Glomerular endothelial cell (primary cell): ENCODE results near the gene SUPT7L. TPM values are rescaled to one million over a fixed set of nuclear protein-coding genes. Genes with fewer than 3 reads are reported as not detected.
"Not testable (repeated sequence)": the region's sequence is repeated elsewhere in the genome, so short reads cannot be mapped to it uniquely, and the experiment has no call there.

Experiments used
- DNase-seq: peaks from one replicate; pipeline ENCODE4 v3.0.0-alpha.2; 2011; ENCODE audit warnings: low read depth, low spot score; ENCODE audit errors: extremely low read depth
- total RNA-seq: library from RNA; depleted of rRNA; stranded (reverse); fragments of >200 nt; gene quantifications from 2 replicates; pipeline ENCODE4 v1.2.3, GENCODE V29; 2015

Gene SUPT7L
- total RNA-seq, 1 donor from 2014 or later: 20.7 TPM

DNA sequence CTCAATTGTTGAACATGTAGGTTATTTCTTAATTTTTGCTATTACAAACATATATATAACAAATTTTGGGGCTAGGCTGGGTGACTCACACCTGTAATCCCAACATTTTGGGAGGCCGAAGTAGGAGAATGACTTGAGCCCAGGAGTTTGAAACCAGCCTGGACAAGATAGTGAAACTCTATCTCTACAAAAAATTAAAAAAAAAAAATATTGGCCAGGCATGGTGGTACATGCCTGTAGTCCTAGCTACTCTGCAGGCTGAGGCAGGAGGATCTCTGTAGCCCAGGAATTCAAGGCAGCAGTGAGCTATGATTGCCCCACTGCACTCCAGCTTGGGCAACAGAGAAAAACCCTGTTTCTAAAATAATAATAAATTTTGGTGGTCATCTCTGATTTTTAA, 23.8 kb upstream of the SUPT7L start:
- DNase-seq: no peak

DNA sequence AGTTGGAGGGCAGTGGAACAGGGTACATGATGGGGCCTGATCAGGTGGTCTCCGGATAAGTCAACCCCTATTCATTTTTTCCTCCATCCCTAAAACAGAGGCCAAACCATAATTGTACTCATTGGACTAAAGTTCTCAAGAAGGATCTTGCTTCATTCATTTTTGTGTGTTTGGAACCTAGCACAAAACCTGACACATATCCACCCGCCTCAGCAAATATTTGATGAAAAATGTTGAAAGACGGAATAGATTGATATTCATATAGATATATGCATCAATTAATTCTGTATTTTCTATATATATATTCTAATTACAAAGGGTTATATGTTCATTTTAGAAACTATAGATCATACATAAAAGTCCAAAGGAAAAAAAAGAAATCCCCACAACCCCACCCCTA, 22.2 kb upstream of the SUPT7L start:
- no peak for DNase-seq

DNA sequence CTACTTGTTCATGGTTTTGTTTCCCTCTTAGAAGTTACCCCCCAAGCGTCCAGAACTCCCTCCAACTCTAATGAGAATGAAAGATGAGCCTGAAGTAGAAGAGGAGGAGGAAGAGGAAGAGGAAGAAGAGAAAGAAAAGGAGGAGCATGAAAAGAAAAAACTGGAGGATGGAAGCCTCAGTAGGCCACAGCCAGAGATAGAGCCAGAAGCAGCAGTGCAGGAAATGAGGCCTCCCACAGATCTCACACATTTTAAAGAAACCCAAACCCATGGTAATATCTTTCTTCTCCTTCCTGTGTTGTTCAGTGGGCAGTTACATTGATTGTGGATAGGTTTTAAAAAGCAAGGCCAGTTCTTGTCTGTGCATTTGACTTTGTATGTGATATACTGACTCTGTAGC, 21.6 kb upstream of the SUPT7L start:
- DNase-seq: not testable (repeated sequence)

DNA sequence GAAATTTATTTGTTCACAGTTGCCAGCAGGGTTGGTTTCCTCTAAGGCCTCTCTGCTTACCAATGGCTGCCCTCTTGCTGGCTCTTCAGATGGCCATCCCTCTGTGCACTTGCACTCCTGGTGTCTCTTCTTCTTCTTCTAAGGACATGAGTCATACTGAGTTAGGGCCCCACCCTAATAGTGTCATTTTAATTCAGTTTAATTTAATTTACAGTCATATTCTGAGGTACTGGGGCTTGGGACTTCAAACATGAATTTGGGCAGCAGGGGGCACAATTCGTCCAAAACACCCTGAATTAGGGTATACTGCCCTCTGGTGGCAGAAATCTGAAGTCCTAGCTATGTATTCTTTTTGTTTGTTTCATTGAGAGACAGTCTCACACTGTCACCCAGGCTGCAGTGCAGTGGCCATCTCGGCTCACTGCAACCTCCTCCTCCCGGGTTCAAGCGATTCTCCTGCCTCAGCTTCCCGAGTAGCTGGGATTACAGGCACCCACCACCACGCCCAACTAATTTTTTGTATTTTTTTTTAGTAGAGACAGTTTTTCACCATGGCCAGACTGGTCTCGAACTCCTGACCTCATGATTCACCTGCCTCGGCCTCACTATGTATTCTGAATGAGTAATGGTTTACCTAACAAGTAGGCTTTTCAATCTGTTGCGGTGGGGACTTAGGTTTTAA, 20.1 kb upstream of the SUPT7L start:
- DNase-seq: peak; percentile 98

DNA sequence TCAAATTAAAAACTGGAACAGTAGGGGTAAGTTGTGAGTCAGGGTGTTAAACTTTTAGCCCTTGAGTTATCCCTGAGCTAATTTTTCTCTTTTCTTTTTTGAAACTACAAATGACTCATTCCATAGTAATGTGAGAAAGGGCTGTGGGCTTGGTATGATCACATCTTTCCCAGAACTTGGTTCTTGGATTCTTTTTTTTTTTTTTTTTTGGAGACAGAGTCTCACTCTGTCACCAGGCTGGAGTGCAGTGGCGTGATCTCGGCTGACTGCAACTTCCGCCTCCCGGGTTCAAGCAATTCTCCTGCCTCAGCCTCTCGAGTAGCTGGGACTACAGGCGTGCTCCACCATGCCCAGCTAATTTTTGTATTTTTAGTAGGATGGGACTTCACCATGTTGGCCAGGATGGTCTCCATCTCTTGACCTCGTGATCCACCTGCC, 18.9 kb upstream of the SUPT7L start:
- not testable (repeated sequence) for DNase-seq

DNA sequence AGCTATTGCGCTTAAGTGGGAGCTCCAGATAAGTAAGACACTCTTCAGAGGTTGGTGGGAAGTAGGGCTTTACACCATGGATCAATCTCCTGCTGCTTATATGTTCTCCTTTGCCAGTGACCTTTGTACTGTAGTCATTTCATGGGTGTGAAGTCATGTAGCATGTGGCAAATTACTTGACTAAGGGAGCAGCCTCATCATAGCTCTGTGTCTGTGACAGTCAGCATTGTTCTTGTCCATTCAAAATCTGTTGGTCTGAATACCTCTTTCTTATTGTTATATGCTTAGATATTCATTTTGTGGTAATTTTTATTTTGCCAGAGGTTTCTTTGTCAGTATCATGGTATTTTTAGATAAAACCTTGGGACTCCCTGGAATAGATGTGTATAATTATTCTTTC, 18.4 kb upstream of the SUPT7L start:
- no peak for DNase-seq

DNA sequence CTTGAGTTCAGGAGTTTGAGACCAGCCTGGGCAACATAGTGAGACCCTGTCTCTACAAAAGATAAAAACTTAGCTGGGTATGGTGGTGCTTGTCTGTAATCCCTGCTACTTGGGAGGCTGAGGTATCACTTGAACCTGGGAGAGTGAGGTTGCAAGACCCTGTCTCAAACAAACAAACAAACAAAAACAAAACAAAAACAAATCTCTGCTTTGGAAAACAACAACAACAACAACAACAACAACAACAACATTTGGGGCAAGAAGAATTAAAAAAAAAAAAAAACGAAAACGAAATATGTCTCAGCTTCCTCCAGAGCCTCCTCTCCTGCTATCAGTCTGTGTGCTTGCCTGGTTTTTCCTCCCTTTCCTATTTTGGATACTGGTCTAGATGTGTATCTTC, 17.2 kb upstream of the SUPT7L start:
- no peak for DNase-seq

DNA sequence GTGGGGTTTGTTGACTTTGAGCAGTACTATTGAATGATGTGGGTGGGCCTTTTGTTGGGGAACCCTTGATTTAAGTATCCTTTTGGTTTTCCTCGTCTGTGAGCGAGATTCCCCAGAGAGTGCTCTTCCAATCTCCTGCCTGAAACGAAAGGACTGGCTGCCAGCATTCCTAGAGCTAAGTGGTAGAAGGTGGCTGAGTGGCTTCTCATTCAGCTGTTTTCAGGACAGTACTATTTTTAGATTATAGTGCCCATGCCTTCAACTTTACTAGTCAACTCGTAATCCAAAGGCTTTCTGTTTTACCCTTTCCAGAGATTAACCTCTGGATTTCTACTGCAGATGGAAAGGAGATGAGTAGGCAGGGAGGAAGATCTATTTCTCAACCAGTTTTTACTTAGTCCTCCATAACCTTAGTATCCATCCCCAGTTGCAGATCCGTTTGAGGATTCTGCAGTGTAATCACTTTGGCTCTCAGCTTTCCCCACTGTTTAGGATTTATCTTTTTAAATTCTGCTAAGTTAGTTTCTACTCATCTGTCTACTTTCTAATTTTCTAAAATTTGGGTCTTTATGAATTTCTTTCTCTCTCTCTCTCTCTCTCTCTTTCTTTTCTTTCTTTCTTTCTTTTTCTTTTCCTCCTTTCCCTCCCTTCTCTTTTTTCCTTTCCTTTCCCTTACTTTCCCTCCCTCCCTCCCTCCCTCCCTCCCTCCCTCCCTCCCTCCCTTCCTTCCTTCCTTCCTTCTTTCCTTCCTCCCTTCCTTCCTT, 9.5 kb upstream of the SUPT7L start:
- no peak for DNase-seq

DNA sequence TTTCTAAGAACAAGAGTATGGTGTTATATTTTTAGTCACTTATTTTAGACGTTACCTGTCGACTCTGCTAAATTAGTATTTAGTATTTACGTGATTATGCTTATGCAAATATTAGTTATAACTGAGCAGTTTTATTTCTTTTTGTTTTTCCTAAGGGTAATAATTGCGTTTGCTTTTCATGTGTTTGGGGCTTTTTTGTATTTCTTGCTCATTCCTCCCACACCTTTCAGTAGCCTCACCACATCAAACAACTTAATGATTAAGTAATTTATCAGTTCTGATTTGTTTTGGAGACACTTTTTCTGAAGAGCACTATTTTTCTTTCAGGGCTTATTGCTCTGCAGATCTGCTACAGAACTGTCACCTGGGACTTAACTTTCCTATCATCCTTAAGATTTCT, 7.8 kb upstream of the SUPT7L start:
- no peak for DNase-seq

DNA sequence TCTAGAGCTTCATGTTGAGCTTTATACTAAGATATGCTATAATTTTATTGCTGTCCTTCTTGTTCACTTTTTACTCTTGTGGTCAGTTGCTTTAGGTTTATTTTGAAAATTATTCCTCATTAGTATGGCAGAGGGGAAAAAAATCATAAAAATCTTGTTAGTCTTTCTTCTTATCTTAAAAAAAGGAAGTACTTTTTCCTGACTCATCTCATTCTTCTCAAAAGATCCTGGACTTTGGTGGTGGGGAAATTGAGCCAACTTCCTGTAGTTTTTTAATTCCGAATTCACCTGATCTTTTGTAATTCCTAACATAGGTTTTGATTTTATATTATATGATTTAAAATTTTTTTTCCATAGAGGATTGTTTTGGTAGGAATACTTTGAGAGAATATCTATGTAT, 4.0 kb upstream of the SUPT7L start:
- no peak for DNase-seq

DNA sequence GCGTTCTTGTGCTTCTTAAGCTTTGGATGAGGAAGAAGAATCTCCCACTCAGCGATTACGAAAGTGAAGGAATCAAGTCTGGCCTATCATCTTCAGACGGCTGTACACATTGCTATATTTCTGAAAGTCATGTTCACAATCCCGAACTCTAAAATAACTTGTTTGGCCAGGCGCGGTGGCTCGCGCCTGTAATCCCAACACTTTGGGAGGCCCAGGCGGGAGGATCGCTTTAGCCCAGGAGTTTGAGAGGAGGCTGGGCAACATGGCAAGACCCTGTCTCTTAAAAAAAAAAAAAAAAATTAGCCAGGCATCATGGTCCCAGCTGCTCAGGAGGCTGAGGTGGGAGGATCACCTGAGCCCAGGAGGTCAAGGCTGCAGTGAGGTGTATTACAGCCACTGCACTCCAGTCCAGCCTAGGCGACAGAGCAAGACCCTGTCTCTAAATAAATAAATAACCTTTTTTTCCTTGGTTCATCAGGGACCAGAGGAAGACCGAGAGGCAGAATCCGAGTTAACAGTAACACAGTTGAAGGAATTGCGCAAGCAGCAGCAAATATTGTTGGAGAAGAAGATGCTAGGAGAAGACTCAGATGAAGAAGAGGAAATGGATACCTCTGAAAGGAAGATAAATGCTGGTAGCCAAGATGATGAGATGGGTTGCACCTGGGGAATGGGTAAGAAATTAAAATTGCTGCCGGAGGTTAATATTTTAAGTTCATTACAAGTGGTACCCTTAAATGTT, 1.4 kb upstream of the SUPT7L start:
- no peak for DNase-seq

DNA sequence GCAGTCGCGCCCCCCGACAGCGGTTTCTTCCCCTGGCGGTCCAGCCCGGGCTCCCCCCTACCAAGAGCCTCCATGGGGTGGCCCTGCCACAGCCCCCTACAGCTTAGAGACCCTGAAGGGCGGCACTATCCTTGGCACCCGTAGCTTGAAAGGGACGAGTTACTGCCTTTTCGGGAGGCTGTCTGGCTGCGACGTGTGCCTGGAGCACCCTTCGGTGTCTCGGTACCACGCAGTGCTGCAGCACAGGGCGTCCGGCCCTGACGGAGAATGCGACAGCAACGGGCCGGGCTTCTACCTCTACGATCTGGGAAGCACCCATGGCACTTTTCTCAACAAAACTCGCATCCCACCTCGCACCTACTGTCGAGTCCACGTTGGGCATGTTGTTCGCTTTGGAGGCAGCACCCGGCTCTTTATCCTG, 750 bp upstream of the SUPT7L start:
- no peak for DNase-seq

DNA sequence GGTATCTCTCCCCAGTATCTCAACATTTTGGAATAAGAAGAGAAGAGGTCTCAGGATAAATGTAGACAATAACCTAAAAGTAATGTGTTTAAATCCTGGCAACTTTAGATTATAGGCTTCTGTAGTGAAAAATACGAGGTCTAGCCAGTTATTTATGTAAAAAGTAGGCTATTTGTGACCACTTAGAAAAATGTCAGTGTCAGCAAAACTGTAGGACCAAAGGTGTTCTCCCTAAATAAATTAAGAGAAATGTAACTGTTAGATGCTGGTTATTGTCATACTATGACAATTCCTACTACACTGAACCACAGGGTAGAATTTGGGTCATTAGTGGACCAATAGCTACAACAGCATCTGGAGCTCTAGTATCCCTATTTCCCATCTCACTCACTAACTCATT, 2.0 kb downstream of the SUPT7L start:
- no peak for DNase-seq

DNA sequence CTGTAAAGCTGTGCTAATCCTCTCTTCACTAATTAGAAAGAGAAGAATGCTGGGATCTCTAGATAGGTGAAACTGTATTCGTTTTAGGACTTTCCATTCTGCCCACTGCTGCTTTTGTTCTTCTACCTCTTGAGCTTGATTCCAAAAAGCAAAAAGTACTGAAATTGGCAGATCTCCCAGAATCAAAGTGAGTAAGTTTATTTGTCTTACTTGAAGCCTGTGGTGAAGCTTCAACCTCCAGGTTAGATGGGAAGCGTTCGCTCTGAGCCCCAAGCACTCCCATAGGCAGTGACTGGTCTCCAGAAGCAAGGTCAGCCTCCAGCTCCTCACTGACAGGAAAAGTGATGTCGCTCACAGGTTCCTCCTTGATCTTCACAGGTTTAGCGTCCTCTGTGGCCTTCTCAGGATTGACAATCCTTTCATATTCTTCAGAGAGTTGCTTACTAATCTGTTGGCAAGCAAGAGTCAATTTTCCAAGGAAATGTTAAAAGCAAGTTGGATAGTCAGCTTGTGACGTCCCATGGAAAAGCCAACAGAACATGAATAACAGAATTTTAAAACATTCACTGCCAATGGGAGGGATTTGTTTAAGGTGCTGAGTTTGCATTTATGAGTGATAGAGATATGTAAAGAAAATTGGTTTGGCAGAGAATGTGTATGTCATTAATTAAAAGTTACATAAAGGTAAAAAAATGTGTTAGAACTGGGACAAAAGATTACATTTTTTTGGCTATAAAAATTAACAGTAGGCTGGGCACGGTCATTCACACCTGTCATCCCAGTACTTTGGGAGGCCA, 8.1 kb downstream of the SUPT7L start:
- DNase-seq: no peak

DNA sequence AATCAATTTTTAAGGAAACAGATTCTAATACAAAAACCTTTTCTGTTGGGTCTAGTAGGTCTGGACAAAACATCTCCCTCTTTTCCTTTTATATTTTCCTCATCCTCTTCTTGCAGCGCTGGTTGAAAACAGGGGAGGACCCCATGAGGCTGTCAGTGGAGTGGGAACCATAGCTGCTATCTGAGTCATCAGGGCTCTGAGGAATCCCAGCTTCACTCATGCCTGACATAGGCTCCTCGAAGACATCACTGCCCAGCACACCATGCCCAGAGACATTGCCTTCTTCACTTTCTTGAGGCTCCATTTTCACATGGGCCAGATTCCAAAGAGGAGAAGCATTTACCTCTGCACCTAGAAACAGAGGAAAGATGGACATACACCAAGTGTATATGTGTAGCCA, 10.0 kb downstream of the SUPT7L start:
- DNase-seq: no peak

DNA sequence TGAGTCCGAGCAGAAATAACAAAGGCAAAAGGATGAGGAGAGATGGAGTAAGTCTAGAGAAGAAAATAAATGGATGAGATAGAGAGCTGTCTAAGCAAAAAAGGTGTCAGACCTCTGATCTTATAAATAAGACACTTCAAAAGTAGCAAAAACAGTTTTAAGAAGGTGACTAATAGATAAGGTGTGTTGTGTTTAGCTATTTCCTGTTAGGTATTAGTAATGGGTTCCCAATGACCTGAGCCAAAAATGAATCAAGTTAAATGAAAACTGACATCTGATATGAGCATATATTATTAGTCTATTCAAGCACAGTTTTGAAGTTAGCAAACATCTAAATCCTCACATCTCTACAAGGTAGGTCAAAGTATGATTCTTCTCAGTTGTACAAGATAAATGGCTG, 10.6 kb downstream of the SUPT7L start:
- no peak for DNase-seq

DNA sequence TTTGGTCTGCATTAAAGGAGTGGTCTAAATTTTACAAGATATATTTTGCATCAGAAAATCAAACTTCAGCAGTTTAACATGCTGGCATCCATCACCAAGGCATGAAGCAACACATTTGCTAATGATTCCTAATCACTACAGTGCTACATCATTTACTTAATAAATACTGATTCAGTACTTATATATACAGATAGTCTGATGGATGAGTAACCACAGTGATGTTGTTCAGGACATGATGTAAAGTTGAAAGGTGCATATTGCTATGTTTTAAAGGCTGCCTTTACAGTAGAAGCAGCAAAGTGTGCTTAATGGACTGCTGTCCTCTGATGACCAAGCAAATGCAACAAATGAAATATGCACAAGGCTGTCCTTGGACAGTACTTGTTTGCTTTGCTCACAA, 11.1 kb downstream of the SUPT7L start:
- no peak for DNase-seq

DNA sequence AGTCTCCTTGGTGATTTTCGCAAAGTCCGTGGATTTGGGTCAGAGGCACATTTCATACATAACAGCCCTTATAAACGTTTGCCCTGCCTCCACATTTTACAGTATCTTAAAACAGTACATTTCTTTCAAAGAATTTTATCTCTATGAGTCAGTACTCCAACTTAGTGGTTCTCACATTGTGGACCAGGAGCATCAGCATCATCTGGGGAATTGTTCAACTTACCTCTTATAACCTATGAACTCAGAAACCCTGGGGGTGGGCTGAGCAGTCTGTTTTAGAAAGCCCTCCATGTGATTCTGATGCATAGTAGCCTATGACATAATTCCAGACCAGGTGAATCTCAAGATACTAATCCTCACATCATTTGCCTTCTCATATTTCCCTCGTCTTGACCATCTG, 12.4 kb downstream of the SUPT7L start:
- no peak for DNase-seq

DNA sequence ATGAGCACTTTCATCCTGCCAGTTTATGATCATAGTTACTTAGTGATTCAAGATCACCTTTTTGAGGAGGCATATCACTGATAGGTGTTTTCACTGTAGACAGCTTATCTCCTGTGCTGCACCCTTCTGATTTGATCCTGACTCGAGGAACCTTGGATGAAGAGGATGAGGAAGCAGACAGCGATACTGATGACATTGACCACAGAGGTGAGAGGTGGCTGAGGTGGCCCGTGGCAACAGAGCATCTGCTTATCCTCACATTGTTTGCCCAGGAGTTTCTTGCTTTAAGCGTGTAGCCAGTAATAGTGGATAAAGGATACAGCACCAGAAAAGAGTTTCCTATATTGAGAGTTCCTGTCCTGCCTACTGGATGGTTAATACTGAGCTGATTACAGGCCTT, 15.7 kb downstream of the SUPT7L start:
- DNase-seq: no peak

DNA sequence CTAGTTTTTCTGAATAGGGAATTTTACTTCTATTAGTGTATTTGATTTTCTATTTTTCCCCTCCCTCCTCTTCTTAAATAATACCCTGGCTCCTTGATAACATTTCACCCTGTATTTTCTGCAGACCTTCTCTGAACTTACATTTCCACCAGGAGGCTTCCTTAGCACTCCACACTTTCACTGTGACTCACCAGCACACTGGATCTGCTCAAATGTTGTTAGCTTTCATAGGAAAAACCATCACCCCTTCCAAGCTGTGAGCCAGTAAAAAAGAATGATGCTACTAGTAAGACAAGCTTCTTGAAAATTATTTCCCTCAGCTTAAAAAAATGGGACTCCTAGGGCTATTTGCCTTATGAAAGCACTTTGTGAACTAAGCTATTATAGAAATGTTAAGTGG, 16.1 kb downstream of the SUPT7L start:
- no peak for DNase-seq

DNA sequence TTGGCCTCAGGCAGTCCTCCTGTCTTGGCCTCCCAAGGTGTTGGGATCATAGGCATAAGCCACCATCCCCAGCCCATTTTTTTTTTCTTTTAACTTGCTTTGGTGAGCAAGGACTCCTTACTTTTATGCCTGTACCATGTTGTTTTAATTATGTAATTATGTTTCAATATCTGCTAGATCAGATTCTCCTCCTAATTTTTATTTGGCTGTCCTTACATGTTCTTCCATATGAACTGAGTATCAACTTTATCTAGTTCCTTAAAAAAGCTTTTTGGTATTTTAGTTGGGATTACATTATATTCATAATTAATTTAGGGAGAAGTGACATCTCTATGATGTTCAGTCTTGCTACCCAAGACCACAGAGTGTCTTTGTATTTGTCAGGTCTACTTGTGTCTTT, 18.2 kb downstream of the SUPT7L start:
- DNase-seq: no peak
